HG03159 (cell line): ENCODE results near the gene INSIG2.
A peak's percentile ranks its signal among the peaks of the same experiment; 100 is the strongest.

Experiments used
- ATAC-seq: cut with Tn5 transposase; IDR thresholded peaks from one replicate; pipeline ENCODE4 v1.9.1; 2021; ENCODE audit warnings: mild to moderate bottlenecking, moderate library complexity; ENCODE audit not compliant: unreplicated experiment

Gene INSIG2

DNA sequence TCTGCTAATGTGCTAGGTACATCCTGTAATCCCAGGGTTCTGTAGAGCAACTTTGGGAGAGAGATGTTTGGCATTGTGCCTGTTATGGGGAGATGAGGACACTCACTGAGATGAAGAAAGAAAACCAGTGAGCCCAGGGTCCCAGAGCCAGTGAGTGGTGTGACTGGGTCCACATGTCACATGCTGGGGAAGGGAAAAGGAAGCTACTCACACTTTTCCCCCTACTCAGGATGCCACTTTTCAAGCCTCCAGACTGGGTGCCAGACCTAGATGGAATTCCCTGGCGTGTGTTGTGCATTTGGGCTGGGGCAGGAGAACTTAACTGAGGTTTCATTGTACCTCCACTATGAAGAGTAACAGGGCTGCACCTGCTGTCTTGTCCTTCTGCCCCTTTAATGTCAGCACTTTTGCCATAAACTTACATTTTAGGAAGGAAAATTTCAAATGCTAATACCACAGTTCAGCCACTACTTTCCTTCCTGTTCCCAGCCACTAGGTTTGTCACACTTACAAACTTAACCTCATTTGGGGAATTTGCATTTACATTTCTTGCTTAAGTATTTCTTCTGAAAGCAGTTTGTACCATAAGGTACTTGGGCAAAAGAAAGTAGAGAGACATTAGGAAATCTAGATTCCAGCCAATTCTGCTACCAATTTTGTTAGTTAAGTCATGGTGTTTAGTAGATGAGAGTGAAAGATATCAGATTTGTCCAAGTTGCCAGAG is 10.2 kb downstream of the INSIG2 start:
- ATAC-seq: no peak

DNA sequence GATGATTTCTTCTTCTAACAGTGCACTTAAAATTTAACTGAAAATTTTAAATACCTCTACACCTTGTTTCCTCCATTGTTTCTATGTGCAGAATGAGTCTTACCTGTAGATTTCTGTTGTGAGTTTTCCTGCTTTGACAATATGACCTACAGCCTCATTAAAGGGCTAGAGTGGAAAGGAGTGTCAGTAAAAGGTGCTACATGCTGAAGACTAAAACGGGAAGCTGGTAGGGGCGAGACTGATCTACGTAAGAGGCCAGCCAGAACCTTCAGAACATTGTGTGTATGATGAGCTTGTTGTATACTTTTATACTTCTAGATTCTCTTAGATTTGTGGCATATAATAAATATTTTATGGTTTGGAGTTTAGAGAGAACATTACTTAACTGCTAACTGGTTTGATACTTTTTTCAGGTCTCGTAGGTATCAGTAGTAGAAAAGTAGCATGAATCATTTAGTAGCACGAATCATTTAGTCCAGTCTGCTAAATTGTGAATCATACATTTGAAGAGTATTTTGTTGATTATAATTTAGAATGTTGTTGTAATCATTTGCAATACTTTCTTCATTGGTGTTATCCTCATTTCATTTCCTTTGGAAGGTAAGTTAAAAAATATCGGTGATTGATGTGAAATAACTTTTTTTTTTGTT is 14.3 kb downstream of the INSIG2 start:
- no peak for ATAC-seq

DNA sequence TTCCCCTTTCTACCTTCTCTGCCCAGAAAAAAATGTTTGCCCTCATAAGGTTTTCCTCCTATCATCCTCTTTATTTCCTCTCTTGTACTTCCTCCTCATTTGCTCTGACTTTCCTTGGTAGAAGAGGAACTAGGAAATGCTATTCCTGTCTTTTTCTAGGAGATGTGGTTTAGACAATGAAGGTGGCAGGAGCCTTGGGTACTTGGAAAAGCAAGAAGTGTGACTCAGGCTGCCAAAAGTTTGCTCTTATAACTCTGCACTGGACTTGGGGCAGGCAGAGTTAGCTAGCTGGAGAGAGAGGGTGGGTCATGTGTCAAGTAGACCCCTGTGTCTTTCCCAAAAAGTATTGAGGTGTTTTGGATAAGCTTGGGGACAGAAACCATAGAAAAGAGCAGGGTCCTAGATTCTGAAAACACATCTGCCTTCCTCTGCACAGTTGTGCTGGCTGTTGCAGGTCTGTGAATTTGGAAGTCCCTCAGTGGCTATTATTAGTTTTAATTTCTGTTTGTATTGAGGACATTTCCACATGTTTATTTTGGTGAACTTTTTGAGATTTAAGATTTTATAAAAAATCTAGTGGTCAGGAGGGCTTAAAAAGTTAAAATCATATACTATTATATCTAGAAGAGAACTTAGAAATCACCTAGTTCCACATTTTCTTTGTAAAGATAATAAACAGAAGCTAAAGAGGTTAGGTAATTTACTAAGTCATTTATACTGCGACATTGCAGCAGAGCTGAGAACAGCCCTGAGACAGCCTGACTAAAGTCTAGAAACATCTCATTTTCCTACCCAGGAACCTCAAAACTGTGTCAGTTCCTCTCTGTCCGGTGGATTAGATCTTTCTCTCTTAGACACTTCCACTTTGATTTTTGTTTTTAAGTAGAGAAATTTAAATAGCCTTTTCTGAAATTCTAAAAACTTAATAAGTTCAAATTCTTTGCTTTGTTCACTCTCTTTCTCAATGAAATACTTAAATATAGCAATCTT is 16.0 kb downstream of the INSIG2 start:
- ATAC-seq: peak; percentile 98

DNA sequence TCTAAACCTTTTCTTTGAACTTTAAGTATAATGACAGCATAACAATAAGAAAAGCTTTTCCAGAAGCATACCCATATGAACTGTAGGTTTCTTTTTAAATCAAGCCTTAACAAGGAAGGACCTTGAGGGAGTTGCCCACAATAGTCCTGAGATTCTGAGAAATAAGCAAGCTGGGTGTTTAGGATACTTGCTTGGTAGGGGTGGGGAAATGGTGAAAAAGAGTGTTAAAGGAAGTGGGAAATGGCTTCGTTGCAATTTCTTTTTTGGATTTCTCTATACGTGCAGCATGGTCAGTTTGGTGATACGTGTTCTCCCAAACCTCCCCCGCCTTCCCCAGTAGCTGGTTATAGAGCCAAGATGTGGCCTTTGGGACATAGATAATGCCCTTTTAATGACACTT is 17.2 kb downstream of the INSIG2 start:
- no peak for ATAC-seq

DNA sequence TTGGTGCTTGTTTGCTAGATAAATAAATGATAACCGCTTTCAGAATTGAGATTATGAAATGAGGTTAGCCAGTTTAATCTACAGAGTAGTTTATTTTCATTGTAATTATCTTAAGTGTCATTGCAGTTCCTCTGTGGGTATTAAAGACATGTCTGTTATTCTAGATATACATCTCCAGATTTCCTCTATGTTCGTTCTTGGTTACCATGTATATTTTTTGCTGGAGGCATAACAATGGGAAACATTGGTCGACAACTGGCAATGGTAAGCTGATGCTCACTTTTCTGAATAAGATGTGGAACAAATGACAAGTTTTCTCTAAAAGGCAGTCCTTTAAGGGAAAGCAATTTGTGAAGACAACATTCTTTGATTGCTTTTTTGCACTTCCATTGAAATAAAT is 18.7 kb downstream of the INSIG2 start:
- ATAC-seq: no peak

DNA sequence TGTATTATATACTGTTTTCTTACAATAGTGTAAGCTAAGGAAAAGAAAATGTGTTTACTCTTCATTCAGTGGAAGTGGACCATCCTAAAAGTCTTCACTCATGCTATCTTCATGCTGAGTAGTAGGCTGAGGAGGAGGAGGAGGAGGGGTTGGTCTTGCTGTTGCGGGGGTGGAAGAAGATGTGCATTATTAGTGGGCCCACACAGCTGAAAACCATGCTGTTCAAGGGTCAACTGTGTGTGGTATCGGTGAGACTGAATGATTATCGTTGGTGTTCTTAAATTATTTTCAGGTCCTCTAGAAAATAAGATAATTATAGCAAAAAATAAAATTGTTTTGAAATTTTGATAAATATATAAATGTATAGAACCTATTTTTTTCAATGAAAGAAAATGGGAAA is 22.0 kb downstream of the INSIG2 start:
- no peak for ATAC-seq

DNA sequence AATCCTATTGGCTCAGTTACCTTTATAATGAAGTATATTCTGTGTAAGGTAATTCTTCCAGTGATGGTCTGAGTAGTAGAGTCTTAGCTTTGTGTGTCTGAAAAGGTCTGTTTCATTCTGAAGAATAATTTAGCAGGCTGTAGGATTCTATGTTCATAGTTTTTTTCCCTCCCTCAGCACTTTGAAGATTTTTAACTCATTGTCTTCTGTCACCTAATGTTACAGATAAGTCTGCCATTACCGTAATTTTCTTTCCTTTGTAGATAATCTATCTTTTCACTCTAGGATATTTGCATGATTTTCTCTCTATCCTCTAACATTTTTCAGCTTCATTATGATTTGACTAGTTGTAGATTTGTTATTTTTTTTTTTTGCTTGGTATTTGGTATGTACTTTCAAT is 22.7 kb downstream of the INSIG2 start:
- no peak for ATAC-seq

DNA sequence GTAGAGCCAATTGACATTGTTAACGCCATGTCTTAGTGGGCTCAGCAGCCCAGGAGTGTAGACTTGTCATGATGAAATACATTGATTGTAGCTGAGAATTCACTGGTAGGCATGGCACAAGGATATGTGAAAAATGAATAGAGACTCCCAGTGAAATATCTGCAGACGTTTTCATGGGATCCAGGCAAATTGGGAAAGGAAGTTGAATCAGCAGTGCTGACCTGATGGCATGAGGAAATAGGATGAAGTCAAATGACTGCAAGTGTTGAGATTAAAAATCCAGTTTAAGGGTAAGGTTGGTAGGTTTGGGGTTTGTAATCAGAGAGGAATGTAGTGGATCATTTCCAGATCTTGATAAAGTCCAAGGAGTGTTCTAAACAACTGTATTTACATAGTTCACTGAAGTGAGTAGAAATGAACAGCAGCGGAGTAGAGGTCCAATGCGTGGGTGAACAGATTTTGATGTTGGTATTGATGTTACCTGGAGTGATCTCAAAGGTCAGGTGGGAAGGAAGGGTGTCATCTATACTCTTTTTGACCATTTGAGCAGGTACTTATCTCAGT is 24.6 kb downstream of the INSIG2 start:
- no peak for ATAC-seq

DNA sequence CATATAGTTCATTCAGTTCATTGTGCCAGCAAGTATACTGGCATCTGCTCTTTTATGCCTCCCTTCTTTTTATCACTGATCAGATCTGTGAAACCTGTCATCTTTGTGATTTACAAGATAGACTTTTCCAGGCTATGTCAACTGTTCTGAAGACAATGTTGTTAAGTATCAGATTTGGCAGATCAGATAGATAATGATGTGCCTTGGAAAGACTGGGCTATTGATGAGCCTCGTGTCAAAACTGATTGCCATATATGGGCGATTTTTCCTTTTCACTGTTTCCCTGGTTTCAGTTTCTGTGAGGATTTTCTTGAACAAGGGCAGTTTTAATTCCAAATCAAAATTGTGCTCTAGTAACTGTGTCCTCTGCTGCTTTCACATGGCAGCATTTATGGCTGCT is 26.6 kb downstream of the INSIG2 start:
- no peak for ATAC-seq

DNA sequence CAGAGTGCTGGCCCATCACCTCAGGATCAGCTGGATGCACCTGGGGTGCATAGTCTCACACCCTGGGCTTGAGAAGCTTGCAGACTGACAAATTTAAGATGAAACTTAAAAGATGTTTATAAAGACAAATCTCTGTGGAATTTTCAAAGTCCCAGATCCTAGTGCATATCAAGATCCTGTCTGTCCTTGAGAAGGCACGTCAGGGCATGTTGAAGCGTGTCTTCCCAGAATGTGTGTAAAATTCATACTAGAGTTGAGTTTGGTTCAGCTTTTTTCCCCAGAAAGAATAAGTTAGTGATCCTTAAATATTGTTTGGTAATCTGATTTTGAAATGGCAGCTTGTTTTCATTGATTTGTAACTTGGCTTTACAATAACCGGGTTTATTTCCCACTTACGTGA is 27.5 kb downstream of the INSIG2 start:
- no peak for ATAC-seq

DNA sequence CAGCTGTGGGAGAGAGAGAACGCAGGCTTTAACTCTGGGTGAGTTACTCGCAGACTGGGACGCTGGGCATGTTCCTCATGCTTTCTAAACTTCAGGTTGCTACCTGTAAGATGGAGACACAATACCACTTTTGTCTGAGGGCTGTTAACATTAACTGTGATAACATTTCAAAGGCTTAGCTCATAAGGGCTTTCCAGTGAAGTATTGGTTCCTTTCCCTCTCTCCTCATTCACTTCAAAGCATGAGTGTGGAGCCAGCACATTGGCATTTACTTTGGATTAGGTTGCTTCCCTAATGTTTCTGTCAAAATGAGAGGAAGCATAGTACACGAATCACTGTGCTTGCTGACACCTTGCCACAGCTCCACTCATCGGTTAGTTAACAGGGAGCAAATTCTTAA is 30.2 kb downstream of the INSIG2 start:
- no peak for ATAC-seq

DNA sequence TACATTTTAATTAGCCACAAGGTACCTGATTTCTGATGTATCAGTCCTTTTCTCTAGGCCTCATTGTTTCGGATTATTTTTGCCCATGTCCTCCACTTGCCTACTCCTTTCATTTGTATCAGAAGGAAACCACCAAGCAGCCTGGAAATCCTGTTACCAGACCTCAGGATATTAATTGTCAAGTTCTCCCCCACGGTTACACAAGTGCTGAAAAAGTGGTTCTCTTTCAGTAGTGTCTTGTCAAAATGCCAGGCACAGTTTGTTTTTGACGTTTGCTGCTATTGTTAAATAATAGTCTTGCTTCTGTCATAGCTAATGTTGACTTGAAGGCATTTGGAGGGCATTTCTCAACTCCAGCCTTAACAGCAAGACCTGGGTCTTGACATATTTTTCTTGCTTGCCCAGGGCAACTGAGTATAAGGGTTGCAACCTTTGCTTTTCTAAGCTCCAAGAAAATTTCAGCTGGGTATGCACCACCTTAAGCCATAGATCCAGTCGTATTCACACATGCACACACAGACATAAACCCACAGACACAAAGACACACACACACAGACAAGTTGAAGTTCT is 31.0 kb downstream of the INSIG2 start:
- no peak for ATAC-seq

DNA sequence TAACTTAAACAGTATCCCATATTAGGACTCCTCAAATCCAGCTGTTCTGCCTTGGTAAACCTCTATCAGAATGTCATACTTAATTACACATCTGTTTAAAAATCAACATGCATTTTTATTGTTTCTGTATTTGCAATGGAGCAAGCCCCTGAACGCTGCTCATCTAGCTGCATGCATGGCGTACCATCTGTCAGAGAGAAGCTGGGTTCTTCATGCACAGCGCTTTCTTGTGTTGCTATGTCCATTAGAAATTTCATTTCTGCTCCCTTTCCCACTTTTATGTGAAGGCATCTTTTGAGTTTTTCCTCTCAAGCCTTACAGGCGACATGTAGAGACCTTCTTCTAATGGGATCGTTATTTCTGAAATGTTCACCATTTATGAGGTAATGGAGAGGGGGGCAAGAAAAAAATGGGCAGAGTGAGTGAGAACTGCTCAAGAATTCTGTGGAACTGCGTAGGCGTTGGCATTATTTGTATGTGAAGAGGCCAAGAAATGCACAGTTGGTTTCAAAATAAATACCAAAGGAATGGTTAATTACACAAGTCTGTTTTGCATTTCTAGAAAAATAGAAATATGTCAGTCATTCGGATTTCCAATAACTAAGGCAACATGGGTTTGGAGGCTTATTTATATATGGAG is 31.6 kb downstream of the INSIG2 start:
- no peak for ATAC-seq

DNA sequence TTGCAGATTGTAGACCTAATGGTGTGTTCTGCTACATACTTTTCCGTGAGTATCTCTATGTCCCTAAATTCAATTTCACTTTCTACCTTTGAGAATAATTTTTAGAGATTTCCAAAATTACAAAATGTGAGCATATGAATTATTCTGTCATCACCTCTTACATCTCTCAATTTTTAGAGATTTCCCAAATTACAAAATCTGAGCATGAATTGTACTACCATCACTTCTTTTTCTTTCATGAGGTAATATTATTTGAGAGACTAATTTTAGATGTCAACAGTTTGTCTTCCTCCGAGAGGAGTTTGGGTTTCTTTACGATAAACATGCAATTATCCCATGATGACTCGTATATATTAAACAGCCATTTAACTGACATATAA is 32.1 kb downstream of the INSIG2 start:
- no peak for ATAC-seq

DNA sequence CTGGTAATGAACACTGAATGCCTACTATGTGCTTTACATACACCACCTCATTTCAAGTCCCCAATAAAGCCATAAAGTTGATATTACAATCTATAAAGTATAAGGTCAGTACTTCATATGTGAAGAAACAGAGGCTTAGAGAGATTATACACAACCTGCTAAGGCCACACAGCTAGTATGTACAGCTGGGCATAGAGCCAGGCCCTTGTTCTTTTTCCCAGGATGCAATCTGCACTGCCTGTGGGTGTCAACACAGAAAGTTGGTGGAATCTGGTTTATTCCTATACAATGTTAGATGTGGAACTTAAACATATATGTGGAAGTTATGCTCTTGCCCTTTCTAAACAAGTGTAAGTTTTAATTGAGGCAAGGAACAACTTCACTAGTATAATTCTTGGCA is 32.8 kb downstream of the INSIG2 start:
- no peak for ATAC-seq

DNA sequence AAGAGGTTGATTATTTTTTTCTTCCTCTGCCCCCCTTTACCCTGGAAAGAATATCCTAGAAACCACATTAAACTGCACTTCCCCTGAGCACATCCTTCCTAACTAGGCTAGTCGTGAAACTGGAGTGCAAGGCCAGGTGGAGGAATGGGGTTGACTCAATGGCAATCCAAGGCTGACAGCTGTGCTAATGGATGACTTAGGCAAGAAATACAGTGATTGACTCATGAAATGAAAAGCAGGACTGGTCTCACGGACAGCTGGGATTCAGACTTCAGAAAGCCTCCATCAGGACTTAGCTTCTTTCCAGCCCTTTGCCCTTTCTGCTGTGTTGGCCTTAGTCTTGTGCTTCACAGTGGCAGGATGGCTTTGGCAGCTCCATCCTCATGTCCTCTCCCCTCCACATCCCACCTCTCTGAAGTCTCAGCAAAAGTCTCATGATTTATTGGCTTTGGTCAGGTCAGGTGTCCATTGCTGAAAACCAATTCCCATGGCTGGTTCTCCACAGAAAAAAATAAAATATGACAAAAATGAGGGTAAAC is 33.8 kb downstream of the INSIG2 start:
- no peak for ATAC-seq

DNA sequence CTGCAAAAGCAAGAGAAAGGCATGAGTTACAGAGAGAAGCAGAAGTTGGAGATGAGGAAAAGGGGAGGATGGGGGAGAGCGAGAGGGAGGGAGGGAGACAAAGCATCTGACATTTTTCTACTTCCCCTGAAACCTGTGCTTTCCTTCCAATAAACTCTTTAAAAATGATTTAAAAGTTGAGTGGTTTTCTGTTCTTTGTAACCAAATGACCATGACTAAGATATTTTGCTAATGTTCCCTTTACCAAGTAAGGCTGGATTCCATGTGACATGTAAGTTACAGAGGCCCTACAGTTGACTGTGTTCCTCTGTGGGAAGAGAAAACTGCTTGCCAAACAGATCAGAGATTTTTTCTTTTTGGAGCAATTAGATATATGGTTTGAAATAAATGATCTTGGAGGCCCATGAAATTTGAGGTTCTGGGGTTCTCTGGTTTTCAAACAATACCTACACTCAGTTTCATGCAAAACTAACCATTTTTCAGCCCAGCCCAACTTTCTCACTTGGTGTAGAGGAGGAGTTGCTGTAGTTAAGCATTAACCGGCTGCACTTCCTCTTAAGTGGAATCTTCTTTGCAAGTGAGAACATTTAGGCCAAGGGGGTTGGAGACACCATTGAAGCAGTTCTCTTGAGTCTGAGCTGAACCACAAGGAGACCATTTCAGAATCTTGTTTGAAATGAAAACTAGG is 34.5 kb downstream of the INSIG2 start:
- ATAC-seq: peak; percentile 91

DNA sequence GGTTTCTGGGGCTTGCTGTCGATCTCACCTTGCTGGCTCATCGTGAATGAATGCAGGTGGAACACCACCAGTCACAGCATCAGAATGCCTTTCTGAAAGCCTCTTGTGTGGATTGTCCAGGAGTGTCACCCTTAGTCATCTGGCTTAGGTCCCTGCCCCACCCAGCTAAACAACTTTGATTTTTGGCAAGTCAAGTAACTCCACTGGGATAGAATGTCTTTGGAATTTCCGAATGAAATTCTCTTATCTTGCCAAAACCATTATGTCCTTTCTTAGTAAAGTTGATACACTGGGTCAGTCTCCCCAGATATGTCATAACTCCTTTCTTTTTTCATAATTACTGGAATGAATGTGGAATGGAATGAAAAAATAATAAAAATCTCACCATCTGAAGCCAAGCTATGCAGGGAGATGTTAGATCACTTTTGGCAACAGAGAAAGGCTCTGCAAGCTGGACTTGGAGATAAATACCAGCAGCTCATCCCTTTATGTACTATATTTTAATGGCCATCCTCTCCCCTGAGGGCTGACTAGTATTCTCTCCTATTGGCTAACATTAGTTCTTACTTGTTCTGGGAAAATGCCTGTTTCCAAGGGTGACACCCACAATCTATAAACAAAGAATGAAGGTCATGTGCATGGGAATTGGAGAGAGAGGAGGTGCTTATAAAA is 35.4 kb downstream of the INSIG2 start:
- ATAC-seq: no peak

DNA sequence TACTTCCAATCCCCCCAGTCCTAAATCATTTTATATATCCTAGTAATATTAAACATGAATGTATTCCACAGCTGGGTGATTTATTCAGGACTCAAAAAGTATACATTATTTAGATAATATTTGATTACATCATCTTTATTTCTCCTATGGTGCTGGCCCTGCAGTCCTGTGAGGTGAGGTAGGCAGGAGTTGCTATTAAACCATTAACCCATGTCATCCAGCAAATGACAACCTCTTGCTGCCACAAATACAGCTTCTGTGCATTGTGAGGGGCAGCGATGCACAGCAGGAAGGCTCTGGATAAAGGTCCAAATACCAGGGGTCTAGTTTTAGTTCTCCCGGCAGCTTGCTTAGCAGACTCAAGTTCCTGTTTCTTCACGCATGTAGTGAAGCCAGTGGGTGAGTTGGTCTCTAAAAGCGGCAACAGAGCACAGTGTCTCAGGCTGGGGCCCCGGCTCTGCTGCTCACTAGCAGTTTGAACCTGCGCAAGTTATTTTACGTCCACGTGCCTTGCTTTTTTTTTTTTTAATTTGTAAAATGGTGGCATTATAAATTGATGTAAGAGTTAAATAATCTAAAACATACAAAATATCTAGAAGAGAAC is 36.1 kb downstream of the INSIG2 start:
- no peak for ATAC-seq
